Body of pancreas (tissue), 4 donors: Measurements from ENCODE around the gene FOXP1. TPM values are rescaled to one million over a fixed set of nuclear protein-coding genes. Genes with fewer than 3 reads are reported as not detected.

Source experiments
- ATAC-seq: fragments of 150-250 bp; one replicate; pipeline ENCODE4 v1.9.1; 2016
- DNase-seq, 4 donors: peaks; one replicate each; pipeline ENCODE4 v3.0.0-alpha.2; 2019
- H3K27ac ChIP-seq, 4 donors: fragments of 200-600 bp; sonication (generic); 1 replicate in 3 of 4; 2 replicates in 1 of 4; pipeline versions ENCODE4 v1.5.1 to v1.6.1; 2016 to 2019; ENCODE audit warnings: mild to moderate bottlenecking in 1 of 4, mixed read lengths in 1 of 4, moderate library complexity in 1 of 4
- H3K27me3 ChIP-seq, 2 donors: fragments of 200-600 bp; sonication (generic); one replicate each; pipeline ENCODE4 v1.6.0; 2016; ENCODE audit warnings: mild to moderate bottlenecking in 1 of 2
- H3K36me3 ChIP-seq, 2 donors: fragments of 200-600 bp; sonication (generic); replicated peaks in 1 of 2; 2 replicates each; pipeline ENCODE4 v1.5.1; 2016; ENCODE audit warnings: low read depth in 2 of 2; ENCODE audit not compliant: insufficient read depth in 1 of 2
- H3K4me1 ChIP-seq: fragments of 200-600 bp; sonication (generic); one replicate; pipeline ENCODE4 v1.6.0; 2016
- H3K4me3 ChIP-seq, 2 donors: fragments of 200-600 bp; sonication (generic); 1 replicate in 1 of 2; 2 replicates in 1 of 2; pipeline ENCODE4 v1.5.1; 2016 to 2019
- H3K9me3 ChIP-seq, 3 donors: fragments of 200-600 bp; sonication (generic); 1 replicate in 2 of 3; 2 replicates in 1 of 3; pipeline ENCODE4 v1.5.1; 2016
- POLR2A ChIP-seq, 3 donors: fragments of 450-650 bp; IDR thresholded peaks; one replicate each; pipeline ENCODE4 v1.6.1; 2016; ENCODE audit warnings: antibody characterized with exemption in 3 of 3, mild to moderate bottlenecking in 2 of 3
- WGBS, 2 donors: methylation state at CpG; one replicate each; pipeline ENCODE4 v1.1.5; 2017; 5-methylcytosine and 5-hydroxymethylcytosine counted together
- intact Hi-C: fragments of 100-400 bp; cut with DNase I; formaldehyde crosslinking; loops from one replicate; pipeline ENCODE4 v1.15.1; 2023
- total RNA-seq, 2 donors: library from RNA; depleted of rRNA; stranded (reverse); fragments of >200 nt; gene quantifications; one replicate each; pipeline ENCODE4 v1.1.0, GENCODE V29; 2016
- TF ChIP-seq, protein P1 (sequence below), 7 experiments: fragments of 450-650 bp in 4 of 7; fragments of 200-600 bp in 3 of 7; sonication (generic) in 3 of 7; IDR thresholded peaks; one replicate each; pipeline ENCODE4 v1.5.1; 2016 to 2019; ENCODE audit warnings: antibody characterized with exemption in 7 of 7

Gene FOXP1
- total RNA-seq, 2 donors from 2014 or later, result 85.7 to 86.1 TPM

DNA sequence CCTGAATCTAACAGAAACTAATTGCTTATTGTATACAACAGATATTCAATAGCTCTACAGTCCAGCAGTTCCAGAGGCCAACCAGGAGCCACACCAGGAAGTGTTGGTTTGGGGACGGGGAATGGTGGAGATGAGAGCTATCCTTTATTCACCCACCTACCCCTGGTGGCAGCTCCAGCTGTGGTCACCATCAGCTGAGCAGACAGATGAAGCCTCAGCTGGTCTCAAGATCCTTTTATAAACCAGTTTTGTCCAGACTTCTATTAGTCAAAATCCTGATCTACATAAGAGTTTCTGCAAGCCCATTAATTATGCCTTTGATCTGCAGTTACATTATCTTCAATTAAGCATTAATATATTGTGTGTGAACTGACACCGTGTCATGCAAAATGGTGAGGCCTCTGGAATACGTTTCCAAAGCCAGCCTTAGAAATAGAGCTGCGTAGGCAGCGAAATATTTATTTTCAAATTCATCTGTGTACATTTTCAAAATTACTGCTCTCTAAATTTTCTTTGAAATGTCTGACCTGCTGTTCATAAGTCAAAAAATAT, 488.8 kb downstream of the FOXP1 start:
- Histone ChIP-seq H3K36me3 (no peaks in the 10 kb centered on the region), H3K4me1 (peaks cover 20% of the 10 kb centered on the region), H3K4me3 (no peak overlapping the region), H3K9me3 (no peaks in the 10 kb centered on the region), H3K27me3 (no peaks in the 10 kb centered on the region), H3K27ac (no peak overlapping the region)
- TF ChIP-seq POLR2A (IDR thresholded peaks at IDR 0.05), result no peak
- TF ChIP-seq, protein P1, sequence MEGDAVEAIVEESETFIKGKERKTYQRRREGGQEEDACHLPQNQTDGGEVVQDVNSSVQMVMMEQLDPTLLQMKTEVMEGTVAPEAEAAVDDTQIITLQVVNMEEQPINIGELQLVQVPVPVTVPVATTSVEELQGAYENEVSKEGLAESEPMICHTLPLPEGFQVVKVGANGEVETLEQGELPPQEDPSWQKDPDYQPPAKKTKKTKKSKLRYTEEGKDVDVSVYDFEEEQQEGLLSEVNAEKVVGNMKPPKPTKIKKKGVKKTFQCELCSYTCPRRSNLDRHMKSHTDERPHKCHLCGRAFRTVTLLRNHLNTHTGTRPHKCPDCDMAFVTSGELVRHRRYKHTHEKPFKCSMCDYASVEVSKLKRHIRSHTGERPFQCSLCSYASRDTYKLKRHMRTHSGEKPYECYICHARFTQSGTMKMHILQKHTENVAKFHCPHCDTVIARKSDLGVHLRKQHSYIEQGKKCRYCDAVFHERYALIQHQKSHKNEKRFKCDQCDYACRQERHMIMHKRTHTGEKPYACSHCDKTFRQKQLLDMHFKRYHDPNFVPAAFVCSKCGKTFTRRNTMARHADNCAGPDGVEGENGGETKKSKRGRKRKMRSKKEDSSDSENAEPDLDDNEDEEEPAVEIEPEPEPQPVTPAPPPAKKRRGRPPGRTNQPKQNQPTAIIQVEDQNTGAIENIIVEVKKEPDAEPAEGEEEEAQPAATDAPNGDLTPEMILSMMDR (IDR thresholded peaks at IDR 0.05), result no peak
- intact Hi-C loops, result no loop called here
- DNase-seq, result no peak
- WGBS, 2 donors, result 95 to 96% methylated on average over 5 of the region's 5 CpGs
- no peak for ATAC-seq

DNA sequence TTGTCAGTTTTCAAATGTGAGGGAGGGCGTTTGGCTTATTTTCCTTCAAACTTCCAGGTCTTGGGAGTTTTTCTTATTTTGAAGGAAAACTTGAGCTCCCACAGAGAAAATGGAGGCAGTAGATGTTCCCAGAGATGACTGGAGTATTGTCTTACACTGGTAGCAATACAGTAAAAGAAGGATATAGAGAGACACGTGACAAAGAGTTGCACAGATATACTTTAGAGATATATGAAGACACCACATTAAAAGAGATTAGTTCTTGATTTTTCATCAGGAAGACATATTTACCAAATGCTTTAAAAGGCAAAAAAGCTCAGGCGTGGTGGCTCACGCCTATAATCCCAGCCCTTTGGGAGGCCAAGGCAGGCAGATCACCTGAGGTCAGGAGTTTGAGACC, 490.9 kb downstream of the FOXP1 start:
- Histone ChIP-seq H3K36me3 (no peaks in the 10 kb centered on the region), H3K4me1 (peaks cover 21% of the 10 kb centered on the region), H3K4me3 (no peak overlapping the region), H3K9me3 (no peaks in the 10 kb centered on the region), H3K27me3 (no peaks in the 10 kb centered on the region), H3K27ac (no peak overlapping the region)
- WGBS, 2 donors, result 91 to 93% methylated on average over 4 of the region's 4 CpGs
- DNase-seq (no peak), ATAC-seq (no peak)
- TF ChIP-seq, protein P1 (IDR thresholded peaks at IDR 0.05), result no peak
- intact Hi-C loops, result no loop called here

DNA sequence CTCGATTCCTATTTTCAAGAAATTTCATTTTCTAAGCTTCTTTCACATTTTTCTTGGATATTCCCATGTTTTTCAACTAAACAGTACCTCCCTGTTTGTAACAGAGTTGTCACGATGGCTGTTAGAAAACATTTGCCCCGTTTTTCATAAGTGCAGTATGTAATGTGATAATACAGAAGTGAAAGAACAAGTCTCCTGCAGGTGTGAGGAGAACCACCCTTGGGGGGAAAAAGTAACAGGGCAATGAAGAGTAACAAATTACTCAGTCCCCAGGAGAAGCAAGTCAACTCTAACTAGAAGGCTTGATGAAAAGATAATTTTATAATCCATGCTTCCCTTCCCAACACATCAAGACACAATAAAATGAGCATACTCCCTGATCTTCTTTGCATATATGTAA, 493.3 kb downstream of the FOXP1 start:
- Histone ChIP-seq H3K36me3 (no peaks in the 10 kb centered on the region), H3K4me1 (peaks cover 9% of the 10 kb centered on the region), H3K27ac (no peak overlapping the region), H3K4me3 (no peak overlapping the region), H3K27me3 (no peaks in the 10 kb centered on the region), H3K9me3 (no peaks in the 10 kb centered on the region)
- 67 to 74% methylated on average over 3 of the region's 3 CpGs for WGBS, 2 donors
- no peak for DNase-seq
- intact Hi-C loops, result no loop called here
- no peak for ATAC-seq
- TF ChIP-seq, protein P1 (IDR thresholded peaks at IDR 0.05), result no peak
- no peak for TF ChIP-seq POLR2A (IDR thresholded peaks at IDR 0.05)

DNA sequence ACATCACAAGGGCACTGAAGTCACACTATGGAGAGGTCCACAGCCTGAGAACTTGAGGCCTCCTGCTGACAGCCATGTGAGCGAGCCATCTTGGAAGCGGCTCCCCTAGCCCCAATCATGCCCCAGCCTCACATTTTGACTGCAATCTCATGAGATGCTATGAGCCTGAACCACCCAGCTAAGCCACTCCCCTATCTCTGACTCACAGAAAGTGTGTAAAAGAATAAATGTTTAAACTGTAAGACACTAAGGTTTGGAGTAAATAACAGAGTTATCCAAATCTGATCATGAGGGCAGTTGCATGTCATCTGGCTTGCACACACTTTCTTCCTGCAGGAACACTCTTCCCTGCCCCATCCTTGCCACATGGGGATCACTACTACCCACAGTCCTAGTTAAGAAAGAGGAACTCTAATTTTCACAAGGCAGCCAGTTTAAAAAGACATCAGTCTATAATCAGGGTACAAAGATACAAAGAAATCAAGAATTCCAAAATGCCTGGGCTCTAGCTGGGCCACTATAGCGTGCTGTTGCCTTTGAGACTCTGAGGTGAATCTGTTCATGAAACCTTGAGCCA, 494.2 kb downstream of the FOXP1 start:
- peaks cover 7% of the 10 kb centered on the region for H3K4me1 ChIP-seq
- H3K27ac ChIP-seq, result no peak overlapping the region
- ATAC-seq, result no peak
- intact Hi-C loops, result no loop called here
- H3K4me3 ChIP-seq, result no peak overlapping the region
- no peaks in the 10 kb centered on the region for H3K27me3 ChIP-seq
- no peak for DNase-seq
- WGBS, 2 donors, result 96 to 100% methylated on average over 3 of the region's 3 CpGs
- TF ChIP-seq POLR2A (IDR thresholded peaks at IDR 0.05), result no peak
- TF ChIP-seq, protein P1 (IDR thresholded peaks at IDR 0.05), result no peak
- no peaks in the 10 kb centered on the region for H3K36me3 ChIP-seq
- H3K9me3 ChIP-seq, result no peaks in the 10 kb centered on the region

DNA sequence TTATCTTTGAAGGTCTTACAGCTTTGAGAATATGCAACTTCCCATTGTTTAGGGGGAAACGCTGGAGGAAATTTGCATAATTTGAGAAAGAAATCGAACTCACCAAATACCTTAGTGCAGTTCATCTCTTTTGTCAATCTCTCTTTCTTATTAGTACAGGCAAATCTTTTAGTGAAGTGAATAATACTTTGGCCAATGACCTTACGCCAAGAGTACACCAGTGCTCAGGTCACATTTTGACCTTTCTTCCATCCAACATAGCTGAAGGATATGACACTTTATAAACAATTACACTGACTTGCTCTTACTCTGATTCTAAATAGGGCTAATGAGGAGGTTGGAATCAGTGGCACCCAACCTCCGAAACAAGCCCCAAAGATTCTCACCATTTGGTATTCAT, 494.8 kb downstream of the FOXP1 start:
- DNase-seq (no peak), ATAC-seq (no peak)
- Histone ChIP-seq H3K27me3 (no peaks in the 10 kb centered on the region), H3K36me3 (no peaks in the 10 kb centered on the region), H3K9me3 (no peaks in the 10 kb centered on the region), H3K4me3 (no peak overlapping the region), H3K4me1 (peaks cover 7% of the 10 kb centered on the region), H3K27ac (no peak overlapping the region)
- intact Hi-C loops, result no loop called here
- TF ChIP-seq POLR2A (IDR thresholded peaks at IDR 0.05), result no peak
- TF ChIP-seq, protein P1 (IDR thresholded peaks at IDR 0.05), result no peak
- 87 to 93% methylated on average over 4 of the region's 4 CpGs for WGBS, 2 donors
